ENCODE measurements around the gene TFPI. TPM values are rescaled to one million over a fixed set of nuclear protein-coding genes. Genes with fewer than 3 reads are reported as not detected.

Gene TFPI
- total RNA-seq, 1 donor from 2014 or later, result 17.5 TPM

DNA sequence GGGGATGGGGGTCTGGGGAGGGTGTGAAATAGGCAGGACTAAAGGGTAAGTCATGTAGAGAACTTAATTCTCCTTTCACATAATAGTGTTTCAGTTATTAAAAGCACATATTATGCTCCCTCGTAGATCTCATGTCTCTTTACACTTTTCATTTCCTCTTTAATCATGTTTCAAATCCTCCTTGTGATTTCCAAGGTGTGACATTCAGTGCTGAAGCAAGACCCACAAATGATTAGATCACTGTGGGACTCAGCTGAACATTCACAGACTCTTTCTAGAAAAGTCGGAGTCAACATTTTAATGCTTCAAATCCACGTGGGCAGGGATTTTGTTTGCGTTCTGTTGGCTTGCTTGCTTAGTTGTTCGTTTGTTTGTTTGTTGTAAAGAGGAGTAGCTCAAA is 71.4 kb downstream of the TFPI start:
- no peaks in the 10 kb centered on the region for H3K4me1 Mint-ChIP-seq (ENCODE audit: low read depth)
- H3K36me3 Mint-ChIP-seq (ENCODE audit: insufficient read depth), result no peaks in the 10 kb centered on the region
- H3K4me3 Mint-ChIP-seq (ENCODE audit: low read depth), result no peak overlapping the region
- TF ChIP-seq CTCF (IDR thresholded peaks at IDR 0.05; ENCODE audit: unreplicated experiment), result no peak
- no peaks in the 10 kb centered on the region for H3K27me3 Mint-ChIP-seq
- no peak for DNase-seq (ENCODE audit: low spot score, unreplicated experiment)
- H3K9me3 Mint-ChIP-seq (ENCODE audit: low read depth), result no peaks in the 10 kb centered on the region
- no peak overlapping the region for H3K27ac Mint-ChIP-seq

DNA sequence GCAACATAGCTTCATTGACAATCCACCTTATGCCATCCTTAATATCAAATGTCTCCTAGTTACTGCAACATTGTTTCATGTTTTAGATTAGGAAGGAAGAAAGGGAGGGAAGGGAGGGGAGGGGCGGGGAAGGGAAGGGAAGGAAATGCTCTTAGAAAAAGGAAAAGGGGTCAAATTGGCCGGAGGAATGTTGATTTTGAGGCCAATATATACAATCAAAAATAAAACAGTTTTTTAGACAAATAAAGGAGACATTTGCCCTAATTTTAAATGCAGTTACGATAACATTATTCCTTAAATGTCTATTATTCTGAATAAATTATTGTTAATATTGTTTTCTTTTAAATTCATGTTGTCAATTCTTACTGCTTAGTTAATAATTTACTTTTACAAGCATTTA is 72.7 kb downstream of the TFPI start:
- Mint-ChIP-seq H3K36me3 (ENCODE audit: insufficient read depth) (peaks cover 2% of the 10 kb centered on the region), H3K4me3 (ENCODE audit: low read depth) (no peak overlapping the region), H3K9me3 (ENCODE audit: low read depth) (no peaks in the 10 kb centered on the region), H3K4me1 (ENCODE audit: low read depth) (no peaks in the 10 kb centered on the region), H3K27me3 (no peaks in the 10 kb centered on the region), H3K27ac (no peak overlapping the region)
- DNase-seq (ENCODE audit: low spot score, unreplicated experiment), result no peak
- TF ChIP-seq CTCF (IDR thresholded peaks at IDR 0.05; ENCODE audit: unreplicated experiment), result no peak

DNA sequence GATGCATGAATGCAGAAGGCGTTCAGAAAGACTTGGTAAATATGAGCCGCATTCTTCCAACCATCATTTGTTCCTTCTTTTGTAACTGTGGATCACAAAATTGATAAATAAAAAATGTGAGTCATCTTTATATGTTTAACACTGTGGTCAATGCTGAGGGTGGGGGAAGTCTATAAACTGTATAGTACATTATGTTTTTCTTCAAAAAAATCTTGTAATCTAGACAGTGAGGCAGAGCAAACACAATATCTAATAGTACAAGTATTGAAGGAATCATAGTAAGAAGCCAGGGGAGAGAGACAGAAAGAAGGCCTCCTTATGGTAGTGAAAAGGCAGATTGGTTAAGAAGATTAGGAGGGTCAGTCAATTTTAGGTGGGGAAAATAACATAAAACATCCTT is 75.5 kb downstream of the TFPI start:
- Mint-ChIP-seq H3K4me3 (ENCODE audit: low read depth) (no peak overlapping the region), H3K27me3 (no peaks in the 10 kb centered on the region), H3K9me3 (ENCODE audit: low read depth) (no peaks in the 10 kb centered on the region), H3K27ac (no peak overlapping the region), H3K36me3 (ENCODE audit: insufficient read depth) (peaks cover 2% of the 10 kb centered on the region), H3K4me1 (ENCODE audit: low read depth) (no peaks in the 10 kb centered on the region)
- DNase-seq (ENCODE audit: low spot score, unreplicated experiment), result no peak
- TF ChIP-seq CTCF (IDR thresholded peaks at IDR 0.05; ENCODE audit: unreplicated experiment), result no peak

GRCh38 chr2:187477051-187477450 is 77.2 kb downstream of the TFPI start:
- DNase-seq (ENCODE audit: low spot score, unreplicated experiment), result no peak
- H3K27ac Mint-ChIP-seq, result no peak overlapping the region
- no peaks in the 10 kb centered on the region for H3K4me1 Mint-ChIP-seq (ENCODE audit: low read depth)
- no peaks in the 10 kb centered on the region for H3K9me3 Mint-ChIP-seq (ENCODE audit: low read depth)
- H3K36me3 Mint-ChIP-seq (ENCODE audit: insufficient read depth), result peaks cover 2% of the 10 kb centered on the region
- no peak for TF ChIP-seq CTCF (IDR thresholded peaks at IDR 0.05; ENCODE audit: unreplicated experiment)
- no peak overlapping the region for H3K4me3 Mint-ChIP-seq (ENCODE audit: low read depth)
- H3K27me3 Mint-ChIP-seq, result no peaks in the 10 kb centered on the region

- Mint-ChIP-seq H3K4me3 (ENCODE audit: low read depth) (no peak overlapping the region), H3K27ac (no peak overlapping the region), H3K9me3 (ENCODE audit: low read depth) (no peaks in the 10 kb centered on the region), H3K36me3 (ENCODE audit: insufficient read depth) (peaks cover 2% of the 10 kb centered on the region), H3K27me3 (no peaks in the 10 kb centered on the region), H3K4me1 (ENCODE audit: low read depth) (no peaks in the 10 kb centered on the region)
- no peak for TF ChIP-seq CTCF (IDR thresholded peaks at IDR 0.05; ENCODE audit: unreplicated experiment)
- no peak for DNase-seq (ENCODE audit: low spot score, unreplicated experiment)
Measured at GRCh38 chr2:187475499-187476248, 78.6 kb downstream of the TFPI start.

Data from progenitor cell of endocrine pancreas (in vitro differentiated cells).